IPS-15b (cell line): ENCODE results near the gene LIPA.
"Not testable (repeated sequence)": the region's sequence is repeated elsewhere in the genome, so short reads cannot be mapped to it uniquely, and the experiment has no call there.

Experiments used
- H3K27me3 ChIP-seq: one replicate; pipeline ENCODE4 v1.6.1; 2013; ENCODE audit warnings: low read length; ENCODE audit not compliant: control insufficient read depth, insufficient read depth
- H3K36me3 ChIP-seq: one replicate; pipeline ENCODE4 v1.6.1; 2013; ENCODE audit warnings: low read length; ENCODE audit not compliant: control insufficient read depth, insufficient read depth
- H3K4me1 ChIP-seq: one replicate; pipeline ENCODE4 v1.6.1; 2013; ENCODE audit warnings: mild to moderate bottlenecking, low read length; ENCODE audit not compliant: control insufficient read depth, insufficient read depth
- H3K4me3 ChIP-seq: one replicate; pipeline ENCODE4 v1.5.1; 2013; ENCODE audit warnings: low read depth, low read length
- H3K9ac ChIP-seq: one replicate; pipeline ENCODE4 v1.6.1; 2013; ENCODE audit warnings: low read depth, mild to moderate bottlenecking, low read length
- H3K9me3 ChIP-seq: one replicate; pipeline ENCODE4 v1.6.1; 2013; ENCODE audit warnings: mild to moderate bottlenecking, low read length; ENCODE audit not compliant: control insufficient read depth, insufficient read depth

Gene LIPA

GRCh38 chr10:89251409-89252224, at the start of gene LIPA:
Gene LIPA (minus strand): TSS chr10:89251775. CDS start chr10:89247648, 4,127 bp downstream.
- no peaks in the 10 kb centered on the region for H3K9me3 ChIP-seq
- no peak within 1 kb of the TSS for H3K9ac ChIP-seq
- peaks cover 8% of the 10 kb centered on the region for H3K27me3 ChIP-seq
- H3K4me3 ChIP-seq, result peak within 1 kb of the TSS; percentile 74
- H3K36me3 ChIP-seq, result no peaks in the 10 kb centered on the region
- H3K4me1 ChIP-seq, result no peaks in the 10 kb centered on the region

- no peaks in the 10 kb centered on the region for H3K9me3 ChIP-seq
- no peak overlapping the region for H3K4me3 ChIP-seq
- no peaks in the 10 kb centered on the region for H3K36me3 ChIP-seq
- H3K4me1 ChIP-seq, result peaks cover 3% of the 10 kb centered on the region
- H3K9ac ChIP-seq, result no peak overlapping the region
- no peaks in the 10 kb centered on the region for H3K27me3 ChIP-seq
Measured at GRCh38 chr10:89301232-89301631, 49.7 kb upstream of the LIPA start.

- Histone ChIP-seq H3K36me3 (no peaks in the 10 kb centered on the region), H3K27me3 (no peaks in the 10 kb centered on the region), H3K9me3 (no peaks in the 10 kb centered on the region), H3K4me3 (no peak overlapping the region), H3K9ac (no peak overlapping the region), H3K4me1 (peaks cover 3% of the 10 kb centered on the region)
Measured at GRCh38 chr10:89299031-89299430, 47.5 kb upstream of the LIPA start.

- Histone ChIP-seq H3K36me3 (no peaks in the 10 kb centered on the region), H3K9ac (no peak overlapping the region), H3K4me3 (no peak overlapping the region), H3K27me3 (no peaks in the 10 kb centered on the region), H3K9me3 (no peaks in the 10 kb centered on the region), H3K4me1 (peaks cover 3% of the 10 kb centered on the region)
Measured at GRCh38 chr10:89297791-89298190, 46.2 kb upstream of the LIPA start.

GRCh38 chr10:89297356-89297755, 45.8 kb upstream of the LIPA start:
- Histone ChIP-seq H3K4me1 (peaks cover 3% of the 10 kb centered on the region), H3K36me3 (no peaks in the 10 kb centered on the region), H3K9ac (no peak overlapping the region), H3K27me3 (no peaks in the 10 kb centered on the region), H3K9me3 (no peaks in the 10 kb centered on the region), H3K4me3 (no peak overlapping the region)

- Histone ChIP-seq H3K9ac (no peak overlapping the region), H3K9me3 (no peaks in the 10 kb centered on the region), H3K27me3 (no peaks in the 10 kb centered on the region), H3K4me1 (peaks cover 2% of the 10 kb centered on the region), H3K36me3 (no peaks in the 10 kb centered on the region), H3K4me3 (no peak overlapping the region)
Measured at GRCh38 chr10:89296220-89296648, 44.7 kb upstream of the LIPA start.

GRCh38 chr10:89295597-89295996, 44.0 kb upstream of the LIPA start:
- Histone ChIP-seq H3K9me3 (no peaks in the 10 kb centered on the region), H3K27me3 (no peaks in the 10 kb centered on the region), H3K4me1 (no peaks in the 10 kb centered on the region), H3K36me3 (no peaks in the 10 kb centered on the region), H3K4me3 (no peak overlapping the region), H3K9ac (no peak overlapping the region)

- H3K36me3 ChIP-seq, result no peaks in the 10 kb centered on the region
- no peaks in the 10 kb centered on the region for H3K9me3 ChIP-seq
- H3K4me1 ChIP-seq, result no peaks in the 10 kb centered on the region
- no peak overlapping the region for H3K4me3 ChIP-seq
- H3K9ac ChIP-seq, result no peak overlapping the region
- H3K27me3 ChIP-seq, result no peaks in the 10 kb centered on the region
Measured at GRCh38 chr10:89294721-89295239, 43.2 kb upstream of the LIPA start.

- H3K9me3 ChIP-seq, H3K9ac ChIP-seq, H3K4me1 ChIP-seq, H3K36me3 ChIP-seq, H3K4me3 ChIP-seq, H3K27me3 ChIP-seq: not testable (repeated sequence)
Measured at GRCh38 chr10:89285303-89285702, 33.7 kb upstream of the LIPA start.

GRCh38 chr10:89284711-89285110, 33.1 kb upstream of the LIPA start:
- H3K9ac ChIP-seq, H3K9me3 ChIP-seq, H3K36me3 ChIP-seq, H3K4me3 ChIP-seq, H3K27me3 ChIP-seq, H3K4me1 ChIP-seq: not testable (repeated sequence)

GRCh38 chr10:89283936-89284475, 32.4 kb upstream of the LIPA start:
- no peak overlapping the region for H3K9ac ChIP-seq
- no peaks in the 10 kb centered on the region for H3K9me3 ChIP-seq
- no peaks in the 10 kb centered on the region for H3K27me3 ChIP-seq
- no peak overlapping the region for H3K4me3 ChIP-seq
- H3K4me1 ChIP-seq, result peaks cover 8% of the 10 kb centered on the region
- no peaks in the 10 kb centered on the region for H3K36me3 ChIP-seq
